H1 (cell line): ENCODE measurements around the gene COL16A1.

Experiments
- CTCF ChIP-seq, 3 experiments: IDR thresholded peaks; 1 replicate in 2 of 3; 2 replicates in 1 of 3; pipeline versions ENCODE4 v1.5.1 to v1.6.1; 2011; ENCODE audit warnings: low read length in 3 of 3, mild to moderate bottlenecking in 3 of 3, inconsistent platforms in 2 of 3, low read depth in 1 of 3, moderate library complexity in 1 of 3; ENCODE audit not compliant: insufficient read depth in 1 of 3; ENCODE audit errors: control extremely low read depth in 1 of 3
- GABPA ChIP-seq: IDR thresholded peaks from 2 replicates; pipeline ENCODE4 v1.6.1; 2011; ENCODE audit warnings: mild to moderate bottlenecking, low read length, moderate library complexity, borderline replicate concordance; ENCODE audit not compliant: insufficient read depth
- PHF8 ChIP-seq: fragments of 200-600 bp; sonication (generic); conservative IDR thresholded peaks from 2 replicates; pipeline ENCODE4 v1.7.1; 2012; ENCODE audit warnings: low read depth, mild to moderate bottlenecking, inconsistent platforms, low read length, moderate library complexity
- RAD21 ChIP-seq, 2 experiments: IDR thresholded peaks in 1 of 2; conservative IDR thresholded peaks in 1 of 2; 2 replicates each; pipeline ENCODE4 v1.6.1; 2011; ENCODE audit warnings: low read depth in 2 of 2, low read length in 2 of 2, improper control_type of control experiment in 1 of 2, inconsistent platforms in 1 of 2, mild to moderate bottlenecking in 1 of 2, moderate library complexity in 1 of 2
- SP1 ChIP-seq: IDR thresholded peaks from 2 replicates; pipeline ENCODE4 v1.6.1; 2011; ENCODE audit warnings: low read depth, low read length
- SUZ12 ChIP-seq: fragments of 200-600 bp; sonication (generic); IDR thresholded peaks from 2 replicates; pipeline ENCODE4 v1.6.1; 2012; ENCODE audit warnings: mild to moderate bottlenecking, inconsistent platforms, low read length, moderate library complexity, mixed read lengths
- TEAD4 ChIP-seq: IDR thresholded peaks from 2 replicates; pipeline ENCODE4 v1.6.1; 2012; ENCODE audit warnings: low read depth, low read length, inconsistent platforms, mixed read lengths
- USF2 ChIP-seq: IDR thresholded peaks from 2 replicates; pipeline ENCODE4 v1.6.1; 2011; ENCODE audit warnings: low read length, improper control_type of control experiment
- ZNF274 ChIP-seq: IDR thresholded peaks from 2 replicates; pipeline ENCODE4 v1.7.0; 2012; ENCODE audit warnings: low read length, borderline replicate concordance; ENCODE audit errors: extremely low read depth

- TF ChIP-seq CTCF (IDR thresholded peaks at IDR 0.05; ENCODE audit: control extremely low read depth in 1 of 3, insufficient read depth in 1 of 3, low read depth in 1 of 3, low read length in 3 of 3) = peak in 2 of 3 experiments; percentile 93 to 96; a peak in 3 of 4 replicates
- TF ChIP-seq RAD21 (IDR thresholded peaks at IDR 0.05 in 1 of 2, conservative IDR thresholded peaks at IDR 0.05 in 1 of 2; ENCODE audit: low read depth in 2 of 2, low read length in 2 of 2) = peak; percentile 96 to 98
- no peak for TF ChIP-seq USF2
- TF ChIP-seq SUZ12 = no peak
- TF ChIP-seq SP1 = 0 out of 2 replicates have a peak, but pooled peaks have one; percentile 24
- no peak for TF ChIP-seq GABPA
- TF ChIP-seq TEAD4 = no peak
- no peak for TF ChIP-seq PHF8
- no peak for TF ChIP-seq ZNF274
These were observed 40.0 kb downstream of the COL16A1 start for GRCh38 chr1:31663622-31664452.
